IPS DF 4.7 (cell line): ENCODE data around the gene FXR2.

Experiments
- DNase-seq: peaks from one replicate; pipeline ENCODE4 v3.0.0-alpha.2; 2013; ENCODE audit warnings: low spot score; ENCODE audit errors: extremely low read depth

The FXR2 gene

GRCh38 chr17:7552621-7553051 is 62.1 kb downstream of the FXR2 start:
- DNase-seq: no peak

- DNase-seq: no peak
Measured at GRCh38 chr17:7551396-7551795, 63.3 kb downstream of the FXR2 start.

GRCh38 chr17:7550344-7550743 is 64.4 kb downstream of the FXR2 start:
- DNase-seq: no peak

GRCh38 chr17:7549401-7550055 is 65.2 kb downstream of the FXR2 start:
- DNase-seq: no peak

- DNase-seq: no peak
Measured at GRCh38 chr17:7548585-7549400, 65.9 kb downstream of the FXR2 start, which contains the start of gene TNFSF12. TSS of gene TNFSF12 (plus strand) at chr17:7549058. CDS start at chr17:7549154, 96 bp downstream.

- DNase-seq: no peak
Measured at GRCh38 chr17:7544911-7545310, 69.8 kb downstream of the FXR2 start.
